DND-41 (cell line): Measurements from ENCODE around the gene PUM1.

Source experiments
- ATAC-seq: fragments of 200-7000 bp; cut with Tn5 transposase; 3 replicates; pipeline ENCODE4 v1.9.1; 2021; ENCODE audit warnings: low read depth; ENCODE audit not compliant: insufficient read depth
- DNase-seq: peaks from one replicate; pipeline ENCODE4 v3.0.0-alpha.2; 2020
- H2AFZ ChIP-seq: 2 replicates; pipeline ENCODE4 v1.6.0; 2012; ENCODE audit warnings: low read depth, low read length
- H3K27ac ChIP-seq: 2 replicates; pipeline ENCODE4 v1.5.1; 2012; ENCODE audit warnings: low read length, inconsistent platforms
- H3K27me3 ChIP-seq: fragments of 200-600 bp; sonication (generic); 2 replicates; pipeline ENCODE4 v1.6.0; 2012; ENCODE audit warnings: low read length, mild to moderate bottlenecking, inconsistent platforms; ENCODE audit not compliant: insufficient read depth, poor library complexity
- H3K36me3 ChIP-seq: 2 replicates; pipeline ENCODE4 v1.5.1; 2012; ENCODE audit warnings: low read length, inconsistent platforms; ENCODE audit not compliant: insufficient read depth
- H3K4me1 ChIP-seq: 2 replicates; pipeline ENCODE4 v1.5.1; 2012; ENCODE audit warnings: mild to moderate bottlenecking, low read length; ENCODE audit not compliant: insufficient read depth
- H3K4me2 ChIP-seq: 2 replicates; pipeline ENCODE4 v1.6.0; 2012; ENCODE audit warnings: mild to moderate bottlenecking, moderate library complexity, low read length, inconsistent platforms; ENCODE audit not compliant: insufficient read depth
- H3K4me3 ChIP-seq, 2 experiments: fragments of 200-600 bp in 1 of 2; shearing (Covaris generic) in 1 of 2; 2 replicates each; pipeline ENCODE4 v1.5.1; 2012 to 2016; ENCODE audit warnings: inconsistent platforms in 2 of 2, low read length in 2 of 2, mild to moderate bottlenecking in 2 of 2, low read depth in 1 of 2, moderate library complexity in 1 of 2
- H3K79me2 ChIP-seq: 2 replicates; pipeline ENCODE4 v1.6.0; 2012; ENCODE audit warnings: low read length, inconsistent platforms; ENCODE audit not compliant: insufficient read depth
- H3K9ac ChIP-seq: 2 replicates; pipeline ENCODE4 v1.6.0; 2012; ENCODE audit warnings: low read depth, mild to moderate bottlenecking, inconsistent platforms, low read length, moderate library complexity
- H3K9me3 ChIP-seq: 2 replicates; pipeline ENCODE4 v1.5.1; 2012; ENCODE audit warnings: low read length, moderate library complexity, mild to moderate bottlenecking, inconsistent platforms; ENCODE audit not compliant: insufficient read depth, severe bottlenecking
- H4K20me1 ChIP-seq: 2 replicates; pipeline ENCODE4 v1.6.0; 2012; ENCODE audit warnings: low read length; ENCODE audit not compliant: insufficient read depth
- EZH2 ChIP-seq: IDR thresholded peaks from 3 replicates; pipeline ENCODE4 v1.6.1; 2012; ENCODE audit warnings: borderline replicate concordance, low read depth, mild to moderate bottlenecking, moderate library complexity, low read length, inconsistent platforms; ENCODE audit not compliant: severe bottlenecking
- TF ChIP-seq, protein P1 (sequence below): IDR thresholded peaks from 2 replicates; pipeline ENCODE4 v1.5.1; 2012; ENCODE audit warnings: borderline replicate concordance, low read length, moderate library complexity, mild to moderate bottlenecking; ENCODE audit not compliant: poor library complexity, severe bottlenecking; ENCODE audit errors: extremely low read depth

The PUM1 gene

GRCh38 chr1:30904962-30905335 lies 160.6 kb downstream of the PUM1 start:
- Histone ChIP-seq H3K27ac (no peak overlapping the region), H3K4me2 (no peak overlapping the region), H3K79me2 (no peaks in the 10 kb centered on the region), H3K4me3 (no peak overlapping the region), H3K4me1 (no peaks in the 10 kb centered on the region), H3K9ac (no peak overlapping the region), H4K20me1 (peaks cover 27% of the 10 kb centered on the region), H3K9me3 (no peaks in the 10 kb centered on the region), H3K36me3 (no peaks in the 10 kb centered on the region), H2AFZ (no peak overlapping the region), H3K27me3 (peaks cover 35% of the 10 kb centered on the region)
- TF ChIP-seq EZH2: no peak
- TF ChIP-seq, protein P1, sequence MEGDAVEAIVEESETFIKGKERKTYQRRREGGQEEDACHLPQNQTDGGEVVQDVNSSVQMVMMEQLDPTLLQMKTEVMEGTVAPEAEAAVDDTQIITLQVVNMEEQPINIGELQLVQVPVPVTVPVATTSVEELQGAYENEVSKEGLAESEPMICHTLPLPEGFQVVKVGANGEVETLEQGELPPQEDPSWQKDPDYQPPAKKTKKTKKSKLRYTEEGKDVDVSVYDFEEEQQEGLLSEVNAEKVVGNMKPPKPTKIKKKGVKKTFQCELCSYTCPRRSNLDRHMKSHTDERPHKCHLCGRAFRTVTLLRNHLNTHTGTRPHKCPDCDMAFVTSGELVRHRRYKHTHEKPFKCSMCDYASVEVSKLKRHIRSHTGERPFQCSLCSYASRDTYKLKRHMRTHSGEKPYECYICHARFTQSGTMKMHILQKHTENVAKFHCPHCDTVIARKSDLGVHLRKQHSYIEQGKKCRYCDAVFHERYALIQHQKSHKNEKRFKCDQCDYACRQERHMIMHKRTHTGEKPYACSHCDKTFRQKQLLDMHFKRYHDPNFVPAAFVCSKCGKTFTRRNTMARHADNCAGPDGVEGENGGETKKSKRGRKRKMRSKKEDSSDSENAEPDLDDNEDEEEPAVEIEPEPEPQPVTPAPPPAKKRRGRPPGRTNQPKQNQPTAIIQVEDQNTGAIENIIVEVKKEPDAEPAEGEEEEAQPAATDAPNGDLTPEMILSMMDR: no peak
- no peak for ATAC-seq
- DNase-seq: no peak

GRCh38 chr1:30904191-30904961 lies 161.1 kb downstream of the PUM1 start:
- Histone ChIP-seq H4K20me1 (peaks cover 22% of the 10 kb centered on the region), H3K79me2 (no peaks in the 10 kb centered on the region), H3K4me2 (no peak overlapping the region), H3K9ac (no peak overlapping the region), H3K4me3 (no peak overlapping the region), H3K9me3 (no peaks in the 10 kb centered on the region), H3K27ac (no peak overlapping the region), H2AFZ (no peak overlapping the region), H3K4me1 (no peaks in the 10 kb centered on the region), H3K36me3 (no peaks in the 10 kb centered on the region), H3K27me3 (peaks cover 31% of the 10 kb centered on the region)
- no peak for TF ChIP-seq EZH2
- TF ChIP-seq, protein P1: no peak
- DNase-seq (no peak), ATAC-seq (no peak)

DNA sequence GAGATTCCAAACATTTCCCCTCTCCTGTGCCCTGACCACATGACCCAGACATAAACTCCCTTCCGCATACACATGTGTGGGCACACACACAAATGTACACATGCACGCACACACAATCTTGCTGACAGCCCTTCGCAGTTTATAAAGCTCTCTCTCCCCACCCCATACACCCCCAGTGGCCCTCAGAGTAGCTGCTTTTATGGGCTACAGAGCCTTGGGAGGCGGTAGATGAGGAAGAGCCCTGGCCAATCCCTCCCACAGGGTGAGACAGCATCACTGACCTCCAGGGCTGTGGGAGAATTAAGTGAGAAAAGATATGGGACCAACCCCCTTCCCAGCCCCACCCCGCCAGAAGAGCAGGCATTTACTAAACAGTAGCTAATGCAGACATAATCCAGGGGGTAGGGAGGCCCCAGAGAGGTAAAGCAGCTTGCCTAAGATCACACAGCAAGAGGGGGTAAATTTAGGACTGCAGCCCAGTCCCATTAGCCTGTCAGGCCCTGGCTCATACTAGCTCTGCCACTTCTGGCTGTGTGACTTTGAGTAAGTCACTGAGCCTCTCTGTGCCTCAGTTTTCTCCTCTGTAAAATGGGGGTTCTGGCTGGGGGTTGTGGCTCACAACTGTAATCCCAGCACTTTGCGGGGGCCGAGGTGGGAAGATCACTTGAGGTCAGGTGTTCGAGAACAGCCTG lies 162.0 kb downstream of the PUM1 start:
- no peak for DNase-seq
- Histone ChIP-seq H3K27me3 (peaks cover 25% of the 10 kb centered on the region), H3K9me3 (no peaks in the 10 kb centered on the region), H3K36me3 (no peaks in the 10 kb centered on the region), H3K4me1 (no peaks in the 10 kb centered on the region), H3K27ac (no peak overlapping the region), H3K4me2 (no peak overlapping the region), H4K20me1 (peaks cover 20% of the 10 kb centered on the region), H2AFZ (no peak overlapping the region), H3K79me2 (no peaks in the 10 kb centered on the region), H3K4me3 (no peak overlapping the region), H3K9ac (no peak overlapping the region)
- no peak for TF ChIP-seq EZH2
- TF ChIP-seq, protein P1: no peak
- no peak for ATAC-seq
